Measurements from ENCODE around the gene ZMYND10. TPM values are rescaled to one million over a fixed set of nuclear protein-coding genes. Genes with fewer than 3 reads are reported as not detected.

Gene ZMYND10
- total and polyA plus RNA-seq, 2 donors (not counting 3 experiments of a cell fraction or from before 2014, with no cell fraction given) = 0.25 to 0.38 TPM

- CTCF ChIA-PET = no interaction called here
- intact Hi-C loops (cut with micrococcal nuclease) = no loop called here
- dilution Hi-C loops (cut with MboI; ENCODE audit: extremely low pct_ligation_motif_present, low sequenced_read_pairs) = no loop called here
- Histone ChIP-seq H3K27ac (ENCODE audit: insufficient read depth, low read depth, low read length) (no peak overlapping the region), H3K79me2 (ENCODE audit: control insufficient read depth, insufficient read depth, low read length) (peaks cover 27% of the 10 kb centered on the region), H4K20me1 (replicated peaks; ENCODE audit: control insufficient read depth, extremely low read depth, insufficient read depth, low read length) (no peaks in the 10 kb centered on the region), H3K4me1 (ENCODE audit: control insufficient read depth, extremely low read depth, insufficient read depth, low read length) (peaks cover 21% of the 10 kb centered on the region), H3K9me1 (replicated peaks; ENCODE audit: control insufficient read depth, extremely low read depth, insufficient read depth, low read length) (no peaks in the 10 kb centered on the region), H3K4me2 (ENCODE audit: insufficient read depth, low read length) (no peak overlapping the region), H3K36me3 (ENCODE audit: control insufficient read depth in 2 of 2, extremely low read depth in 1 of 2, insufficient read depth in 2 of 2, low read length in 2 of 2) (peaks cover 0 to 11% of the 10 kb centered on the region in 2 experiments), H3K27me3 (ENCODE audit: control insufficient read depth in 2 of 2, insufficient read depth in 2 of 2, low read length in 2 of 2) (no peaks in the 10 kb centered on the region), H3K4me3 (replicated peaks in 1 of 3; ENCODE audit: insufficient read depth in 1 of 3, low read depth in 1 of 3, low read length in 3 of 3) (no peak overlapping the region), H2AFZ (ENCODE audit: low read depth, low read length) (no peak overlapping the region), H3K9ac (replicated peaks; ENCODE audit: extremely low read depth, insufficient read depth, low read length) (no peak overlapping the region), H3K9me3 (replicated peaks; ENCODE audit: control insufficient read depth, insufficient read depth, low read length) (no peaks in the 10 kb centered on the region)
- no TSS peak for BruUV-seq (replicated peaks)
- no peak for DNase-seq (ENCODE audit: low read depth, low spot score)
- TF ChIP-seq GATA2 (IDR thresholded peaks at IDR 0.05; ENCODE audit: insufficient read depth, insufficient read length, low read depth, low read length) (no peak), POLR2AphosphoS5 (IDR thresholded peaks at IDR 0.05; ENCODE audit: insufficient read depth, low read depth, low read length) (no peak), FOS (IDR thresholded peaks at IDR 0.05; ENCODE audit: borderline replicate concordance, insufficient read depth, low read length) (no peak), POLR2A (IDR thresholded peaks at IDR 0.05; ENCODE audit: low read depth, low read length) (no peak), EZH2 (IDR thresholded peaks at IDR 0.05; ENCODE audit: borderline replicate concordance, low read depth, low read length, severe bottlenecking) (no peak), JUN (IDR thresholded peaks at IDR 0.05; ENCODE audit: borderline replicate concordance, insufficient read depth, insufficient read length, low read depth) (no peak), MYC (IDR thresholded peaks at IDR 0.05; ENCODE audit: low read depth, low read length) (no peak), CTCF (IDR thresholded peaks at IDR 0.05; ENCODE audit: extremely low read depth in 1 of 2, insufficient read depth in 1 of 2, low read depth in 1 of 2, low read length in 2 of 2) (no peak)
- TF ChIP-seq, protein P1, sequence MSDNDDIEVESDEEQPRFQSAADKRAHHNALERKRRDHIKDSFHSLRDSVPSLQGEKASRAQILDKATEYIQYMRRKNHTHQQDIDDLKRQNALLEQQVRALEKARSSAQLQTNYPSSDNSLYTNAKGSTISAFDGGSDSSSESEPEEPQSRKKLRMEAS (IDR thresholded peaks at IDR 0.05; ENCODE audit: insufficient read depth, insufficient read length) = no peak
- POLR2A ChIA-PET = no interaction called here
- FAIRE-seq = no peak
These were observed 51.4 kb downstream of the ZMYND10 start for GRCh38 chr3:50294089-50294488.

All from endothelial cell of umbilical vein (primary cell).